GM21423 (cell line): ENCODE results near the gene KYAT1.

Experiments used
- ATAC-seq: cut with Tn5 transposase; IDR thresholded peaks from one replicate; pipeline ENCODE4 v1.9.1; 2021; ENCODE audit warnings: mild to moderate bottlenecking, moderate library complexity; ENCODE audit not compliant: unreplicated experiment

Gene KYAT1

GRCh38 chr9:128881884-128882676, at the start of gene KYAT1, which contains the start of gene LRRC8A:
KYAT1 (minus strand) TSS chr9:128881950; CDS start chr9:128845405, 36,545 bp downstream.
LRRC8A (plus strand) TSS chr9:128882133; CDS start chr9:128907165, 25,032 bp downstream.
- ATAC-seq, result peak; percentile 89

DNA sequence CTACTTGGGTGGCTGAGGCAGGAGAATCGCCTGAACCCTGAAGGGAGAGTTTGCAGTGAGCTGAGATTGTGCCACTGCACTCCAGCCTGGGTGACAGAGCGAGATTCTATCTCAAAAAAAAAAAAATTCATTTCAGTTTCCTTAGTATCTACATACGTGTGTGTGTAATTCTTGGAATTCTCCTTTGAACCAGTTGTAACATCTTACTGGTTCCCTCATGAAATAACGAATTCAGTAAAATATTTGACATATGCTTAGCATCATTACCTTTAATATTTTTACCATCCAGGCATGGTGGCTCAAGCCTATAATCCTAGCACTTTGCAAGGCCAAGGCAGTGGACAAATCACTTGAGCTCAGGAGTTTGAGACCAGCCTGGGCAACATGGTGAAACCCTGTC, 47.8 kb upstream of the KYAT1 start:
- ATAC-seq, result no peak

DNA sequence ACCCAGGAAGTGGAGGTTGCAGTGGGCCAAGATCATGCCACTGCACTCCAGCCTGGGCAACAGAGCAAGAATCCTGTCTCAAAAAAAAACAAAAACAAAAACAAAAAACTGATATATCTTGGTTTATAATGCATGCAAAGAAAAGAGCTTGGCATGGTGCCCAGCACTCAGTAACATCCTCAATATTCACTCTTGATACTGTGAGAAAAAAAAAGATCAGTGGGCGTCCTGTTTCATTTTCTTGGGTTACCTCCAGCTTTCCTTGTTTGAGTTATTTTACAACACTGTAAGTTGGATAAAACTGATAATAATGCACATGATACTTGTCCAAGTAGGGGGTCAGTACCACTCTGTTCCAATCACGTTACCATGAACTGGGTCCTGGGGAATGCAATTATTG, 46.9 kb upstream of the KYAT1 start:
- no peak for ATAC-seq

GRCh38 chr9:128927731-128928411, 46.1 kb upstream of the KYAT1 start:
- no peak for ATAC-seq

DNA sequence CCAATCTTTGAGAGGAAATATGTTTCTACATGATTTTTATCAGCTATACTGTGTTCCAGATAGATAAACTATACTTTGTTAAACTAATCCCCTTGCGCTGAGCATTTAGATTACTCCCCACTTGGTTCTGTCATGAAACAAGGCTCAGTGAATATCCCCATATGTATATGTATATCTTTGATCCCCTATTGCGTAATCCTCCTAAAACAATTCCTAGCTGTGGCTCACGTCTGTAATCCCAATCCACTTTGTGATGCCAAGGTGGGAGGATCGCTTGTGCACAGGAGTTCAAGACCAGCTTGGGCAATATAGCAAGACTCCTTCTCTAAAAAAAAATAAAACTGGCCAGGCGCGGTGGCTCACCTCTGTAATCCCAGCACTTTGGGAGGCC, 41.7 kb upstream of the KYAT1 start:
- ATAC-seq, result no peak

DNA sequence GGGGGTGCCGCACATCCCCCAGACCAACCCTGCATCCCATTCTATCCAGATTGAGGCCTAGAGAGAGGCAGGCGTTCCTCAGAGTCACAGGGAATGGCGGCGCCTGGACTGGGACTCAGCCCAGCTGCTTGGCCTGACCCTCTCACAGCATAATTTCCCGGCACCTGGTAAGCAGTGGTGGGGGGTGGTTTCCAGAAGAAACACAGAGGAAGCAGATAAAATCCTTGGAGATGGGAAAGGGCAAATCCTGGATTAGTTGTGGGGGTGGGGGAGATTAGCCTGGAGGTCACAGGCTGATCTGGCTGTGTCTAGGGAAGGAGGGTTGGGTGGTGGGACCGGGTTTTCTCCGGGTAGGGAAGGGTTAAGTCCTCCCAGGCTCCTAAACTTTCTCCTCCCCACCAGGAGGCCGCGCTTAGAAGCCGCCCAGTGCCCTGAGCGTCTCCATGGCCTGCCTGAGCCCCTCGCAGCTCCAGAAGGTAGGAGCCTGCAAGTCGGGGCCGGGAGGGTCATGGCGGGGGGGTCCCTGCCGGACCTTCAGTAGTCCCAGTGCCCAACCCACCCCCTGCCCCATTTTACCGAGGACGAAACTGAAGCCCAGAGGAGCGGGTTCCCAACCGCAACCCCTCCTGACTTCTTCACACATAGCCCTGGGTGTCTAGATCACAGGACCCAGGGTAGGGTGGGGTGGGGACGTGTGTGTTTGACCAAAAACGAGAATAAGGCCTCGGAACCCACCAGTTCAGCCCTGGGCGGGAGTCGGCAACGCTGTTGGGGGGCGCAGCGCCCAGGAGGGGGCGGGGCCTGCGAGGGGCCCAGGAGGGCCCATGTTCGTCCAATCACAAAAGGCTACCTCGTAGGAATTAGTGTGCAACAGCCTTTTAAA, 40.4 kb upstream of the KYAT1 start:
- no peak for ATAC-seq

GRCh38 chr9:128920381-128921058, 38.8 kb upstream of the KYAT1 start, which contains the start of gene PHYHD1:
PHYHD1 (plus strand) TSS chr9:128920982; CDS start chr9:128922324, 1,342 bp downstream.
- no peak for ATAC-seq

GRCh38 chr9:128919402-128920089, 37.8 kb upstream of the KYAT1 start:
- ATAC-seq, result no peak

DNA sequence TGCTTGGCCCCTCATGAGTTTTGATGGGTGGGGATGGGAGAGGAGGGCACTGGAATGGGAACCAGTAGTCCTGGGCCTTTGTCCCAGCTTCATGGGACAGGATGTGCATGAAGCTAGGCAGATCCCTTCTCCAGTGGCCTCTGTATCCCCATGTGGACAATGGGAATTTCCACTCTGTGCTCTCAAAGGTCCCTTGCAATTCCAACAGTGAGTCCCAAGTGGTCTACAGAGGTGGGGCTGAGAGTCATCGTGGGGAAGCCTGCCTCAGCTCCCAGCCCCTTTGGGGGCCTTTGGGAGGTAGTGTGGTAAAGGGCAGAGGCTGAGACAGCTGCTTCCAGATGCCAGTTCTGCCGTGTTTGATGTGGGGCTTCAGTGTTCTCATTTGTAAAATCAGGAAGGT, 37.2 kb upstream of the KYAT1 start:
- ATAC-seq, result no peak

DNA sequence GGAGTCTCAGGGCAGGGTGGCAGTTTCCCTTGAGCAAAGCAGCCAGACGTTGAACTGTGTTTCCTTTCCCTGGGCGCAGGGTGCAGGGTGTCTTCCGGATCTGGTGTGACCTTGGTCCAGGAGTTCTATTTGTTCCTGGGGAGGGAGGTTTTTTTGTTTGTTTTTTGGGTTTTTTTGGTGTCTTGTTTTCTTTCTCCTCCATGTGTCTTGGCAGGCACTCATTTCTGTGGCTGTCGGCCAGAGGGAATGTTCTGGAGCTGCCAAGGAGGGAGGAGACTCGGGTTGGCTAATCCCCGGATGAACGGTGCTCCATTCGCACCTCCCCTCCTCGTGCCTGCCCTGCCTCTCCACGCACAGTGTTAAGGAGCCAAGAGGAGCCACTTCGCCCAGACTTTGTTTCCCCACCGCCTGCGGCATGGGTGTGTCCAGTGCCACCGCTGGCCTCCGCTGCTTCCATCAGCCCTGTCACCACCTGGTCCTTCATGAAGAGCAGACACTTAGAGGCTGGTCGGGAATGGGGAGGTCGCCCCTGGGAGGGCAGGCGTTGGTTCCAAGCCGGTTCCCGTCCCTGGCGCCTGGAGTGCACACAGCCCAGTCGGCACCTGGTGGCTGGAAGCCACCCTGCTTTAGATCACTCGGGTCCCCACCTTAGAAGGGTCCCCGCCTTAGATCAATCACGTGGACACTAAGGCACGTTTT, 35.5 kb upstream of the KYAT1 start:
- ATAC-seq, result no peak

DNA sequence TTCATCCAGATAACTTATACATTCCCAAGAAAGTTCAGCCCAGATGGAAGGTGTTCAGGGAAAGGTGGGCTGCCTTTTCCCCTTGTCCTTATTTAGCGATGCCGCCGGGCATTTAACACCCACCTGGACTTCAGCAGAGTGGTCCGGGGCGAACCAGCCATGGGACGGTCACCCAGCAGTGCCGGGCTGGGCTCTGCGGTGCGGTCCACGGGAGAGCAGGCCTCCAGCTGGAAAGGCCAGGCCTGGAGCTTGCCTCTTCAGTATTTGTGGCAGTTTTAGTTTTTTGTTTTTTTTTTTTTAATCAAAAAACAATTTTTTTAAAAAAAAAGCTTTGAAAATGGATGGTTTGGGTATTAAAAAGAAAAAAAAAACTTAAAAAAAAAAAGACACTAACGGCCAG, 35.0 kb upstream of the KYAT1 start:
- no peak for ATAC-seq

DNA sequence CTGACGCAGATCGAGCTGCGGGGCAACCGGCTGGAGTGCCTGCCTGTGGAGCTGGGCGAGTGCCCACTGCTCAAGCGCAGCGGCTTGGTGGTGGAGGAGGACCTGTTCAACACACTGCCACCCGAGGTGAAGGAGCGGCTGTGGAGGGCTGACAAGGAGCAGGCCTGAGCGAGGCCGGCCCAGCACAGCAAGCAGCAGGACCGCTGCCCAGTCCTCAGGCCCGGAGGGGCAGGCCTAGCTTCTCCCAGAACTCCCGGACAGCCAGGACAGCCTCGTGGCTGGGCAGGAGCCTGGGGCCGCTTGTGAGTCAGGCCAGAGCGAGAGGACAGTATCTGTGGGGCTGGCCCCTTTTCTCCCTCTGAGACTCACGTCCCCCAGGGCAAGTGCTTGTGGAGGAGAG, 34.5 kb upstream of the KYAT1 start:
- no peak for ATAC-seq

DNA sequence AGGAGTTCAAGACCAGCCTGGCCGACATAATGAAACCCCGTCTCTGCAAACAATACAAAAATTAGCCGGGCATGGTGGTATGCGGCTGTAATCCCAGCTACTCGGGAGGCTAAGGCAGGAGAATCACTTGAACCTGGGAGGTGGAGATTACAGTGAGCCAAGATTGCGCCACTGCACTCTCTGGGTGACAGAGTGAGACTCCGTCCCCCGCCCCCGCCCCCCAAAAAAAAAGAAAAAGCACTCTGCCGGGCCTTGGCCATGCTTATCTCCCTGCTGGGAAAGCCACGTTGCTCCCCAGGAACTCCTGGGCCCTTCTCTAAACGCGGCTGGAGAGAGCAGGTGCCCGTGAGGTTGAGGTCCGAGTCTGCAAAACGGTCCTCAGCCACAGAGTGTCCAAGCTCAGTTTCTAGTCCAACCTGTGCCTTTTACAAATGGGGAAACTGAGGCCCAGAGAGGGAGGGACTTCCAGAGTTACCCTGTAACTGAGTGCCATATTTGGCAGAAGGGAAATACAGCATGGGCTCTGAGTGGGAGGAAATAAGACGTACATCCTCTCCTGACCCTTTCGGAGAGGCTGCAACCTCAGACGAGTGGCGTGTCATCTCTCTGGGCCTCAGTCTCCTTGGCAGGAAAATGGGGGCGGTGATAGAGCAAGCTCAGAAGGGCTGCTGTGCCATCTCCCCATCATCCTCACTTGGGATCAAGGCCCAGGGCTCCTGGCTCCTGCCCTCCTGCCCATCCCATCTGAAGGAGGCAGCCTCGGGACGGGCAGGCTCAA, 32.4 kb upstream of the KYAT1 start:
- no peak for ATAC-seq

DNA sequence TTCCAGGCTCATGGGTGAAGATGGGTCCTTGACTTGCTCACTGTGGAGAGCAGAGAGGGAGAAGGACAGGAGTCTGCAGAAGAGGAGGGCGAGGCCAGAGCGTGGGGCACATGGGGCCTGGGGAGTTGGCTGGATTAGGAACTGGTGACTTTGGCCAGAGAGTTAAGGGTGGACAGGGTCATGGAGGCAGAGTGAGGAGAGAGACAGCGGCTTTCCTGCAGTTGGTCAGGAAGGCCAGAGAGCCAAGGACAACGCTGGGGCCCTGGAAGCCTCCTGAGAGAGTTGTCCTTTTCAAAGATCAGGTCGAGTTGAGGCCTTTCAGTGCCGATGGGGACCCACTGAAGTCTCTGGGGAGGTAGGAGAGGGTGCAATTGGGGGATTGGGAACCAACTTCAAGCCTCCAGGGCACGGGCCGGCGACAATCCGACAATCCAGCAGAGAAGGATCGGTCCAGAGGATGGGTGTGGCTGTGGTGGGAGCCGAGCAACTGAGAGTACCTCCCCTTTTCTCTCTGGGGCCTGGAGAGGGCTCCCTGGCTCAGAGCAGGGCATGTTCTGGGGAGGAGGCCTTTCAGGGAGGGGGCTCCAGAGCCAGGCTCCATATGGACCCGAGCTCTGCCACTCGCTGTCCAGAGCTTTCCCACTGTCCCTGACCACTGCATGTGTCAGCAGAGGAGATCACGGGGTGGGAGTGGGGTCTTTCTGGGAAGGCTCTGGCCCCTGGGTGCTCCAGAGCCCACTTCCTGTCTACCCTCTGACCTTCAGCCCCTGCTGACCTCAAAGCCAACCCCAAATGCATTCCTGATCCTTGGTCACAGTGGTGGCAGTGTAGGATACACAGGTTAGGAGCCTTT, 31.5 kb upstream of the KYAT1 start:
- ATAC-seq, result no peak

- no peak for ATAC-seq
These were observed 30.6 kb upstream of the KYAT1 start for GRCh38 chr9:128912270-128912853.

DNA sequence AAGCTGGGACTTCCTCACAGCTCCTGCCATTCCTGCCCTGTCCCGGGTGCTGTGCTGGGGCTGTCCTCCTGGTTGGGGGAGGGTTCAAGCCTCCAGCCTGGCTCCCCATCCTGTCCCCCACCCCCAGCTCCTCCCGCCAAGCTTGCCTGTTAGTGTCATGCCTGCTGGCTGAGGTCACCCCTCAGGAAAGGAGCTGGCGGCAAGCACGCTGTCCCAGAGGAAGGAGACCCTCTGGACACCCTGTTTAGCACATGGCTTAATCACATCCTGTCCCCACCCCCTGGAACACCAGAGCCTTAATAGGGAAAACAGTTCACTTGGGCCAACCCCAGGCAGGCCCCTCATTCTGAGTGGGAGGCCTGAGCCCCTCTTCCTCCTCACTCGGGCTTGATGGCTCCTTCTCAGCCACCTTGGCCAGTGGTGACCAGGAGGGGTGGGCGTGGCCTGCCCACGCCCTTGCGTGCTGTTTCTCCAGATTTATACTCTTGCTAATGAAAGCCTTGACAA, 29.8 kb upstream of the KYAT1 start:
- no peak for ATAC-seq

DNA sequence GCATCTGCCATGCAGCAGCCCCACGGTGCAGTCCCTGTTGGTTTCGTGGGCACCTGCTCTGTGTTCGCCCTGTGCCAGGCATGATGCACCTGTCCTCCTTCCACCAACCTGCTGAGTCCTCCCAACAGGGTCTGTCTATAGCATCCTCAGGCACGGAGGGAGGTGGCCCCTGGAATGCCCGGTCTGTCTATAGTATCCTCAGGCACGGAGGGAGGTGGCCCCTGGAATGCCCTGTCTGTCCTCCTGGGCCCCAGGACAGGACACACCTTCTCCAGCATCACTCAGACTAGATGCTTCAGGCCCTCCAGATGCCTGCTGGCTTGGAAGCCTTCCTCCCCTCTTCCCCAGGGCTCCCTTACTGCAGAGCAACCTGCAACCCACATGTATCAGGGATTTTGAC, 29.2 kb upstream of the KYAT1 start:
- no peak for ATAC-seq
